Left lung (tissue), 10 donors: ENCODE measurements around the gene SLX4IP. TPM values are rescaled to one million over a fixed set of nuclear protein-coding genes. Genes with fewer than 3 reads are reported as not detected.

ENCODE experiments used
- ATAC-seq: fragments of 200-7000 bp; cut with Tn5 transposase; one replicate; pipeline ENCODE4 v1.9.1; 2020; ENCODE audit warnings: moderate library complexity
- DNase-seq, 4 donors: peaks; one replicate each; pipeline ENCODE4 v3.0.0-alpha.2; 2013 to 2020
- H3K27ac ChIP-seq, 2 donors: fragments of 200-600 bp; sonication (generic) in 1 of 2; one replicate each; pipeline versions ENCODE4 v1.5.0 to v1.8.0; 2020 to 2021
- H3K27me3 ChIP-seq, 2 donors: fragments of 200-600 bp; sonication (generic) in 1 of 2; one replicate each; pipeline versions ENCODE4 v1.5.0 to v1.8.0; 2020 to 2021
- H3K36me3 ChIP-seq, 2 donors: fragments of 200-600 bp; sonication (generic) in 1 of 2; one replicate each; pipeline versions ENCODE4 v1.5.0 to v1.8.0; 2020 to 2021
- H3K4me1 ChIP-seq, 2 donors: fragments of 200-600 bp; one replicate each; pipeline ENCODE4 v1.8.0; 2021
- H3K4me3 ChIP-seq, 2 donors: fragments of 200-600 bp; sonication (generic) in 1 of 2; one replicate each; pipeline versions ENCODE4 v1.5.0 to v1.8.0; 2020 to 2021; ENCODE audit warnings: mild to moderate bottlenecking in 1 of 2
- H3K9me3 ChIP-seq, 2 donors: fragments of 200-600 bp; sonication (generic) in 1 of 2; one replicate each; pipeline versions ENCODE4 v1.5.0 to v1.8.0; 2020 to 2021
- intact Hi-C, 2 donors: fragments of 100-400 bp; cut with DNase I; formaldehyde crosslinking; loops; one replicate each; pipeline versions ENCODE4 v1.11.2 to v1.14.2; 2022
- polyA plus RNA-seq, 6 donors: library from polyadenylated mRNA; unstranded; fragments of 120-200 nt; gene quantifications; one replicate each; pipeline ENCODE4 v1.2.1, GENCODE V29; 2013; ENCODE audit not compliant: insufficient read length in 6 of 6
- total RNA-seq, 2 donors: library from RNA; stranded (reverse); fragmentation: NEBNext Ultra II Directional; extraction: Animal tissue kit (Norgen Biotek cat#: 25700); gene quantifications; one replicate each; pipeline ENCODE4 v1.2.1, GENCODE V29; 2021
- TF ChIP-seq, protein P1 (sequence below), 2 donors: fragments of 200-600 bp; sonication (generic) in 1 of 2; IDR thresholded peaks; one replicate each; pipeline versions ENCODE4 v1.5.0 to v1.8.0; 2021; ENCODE audit warnings: antibody characterized with exemption in 2 of 2
- donor health status: DM: no; HTN: yes; CAD: no.
- donor health status: DM: no; HTN: no; CAD: no.

The SLX4IP gene
- total and polyA plus RNA-seq, 8 donors, result 6.0 to 12.3 (median 10.3) TPM

DNA sequence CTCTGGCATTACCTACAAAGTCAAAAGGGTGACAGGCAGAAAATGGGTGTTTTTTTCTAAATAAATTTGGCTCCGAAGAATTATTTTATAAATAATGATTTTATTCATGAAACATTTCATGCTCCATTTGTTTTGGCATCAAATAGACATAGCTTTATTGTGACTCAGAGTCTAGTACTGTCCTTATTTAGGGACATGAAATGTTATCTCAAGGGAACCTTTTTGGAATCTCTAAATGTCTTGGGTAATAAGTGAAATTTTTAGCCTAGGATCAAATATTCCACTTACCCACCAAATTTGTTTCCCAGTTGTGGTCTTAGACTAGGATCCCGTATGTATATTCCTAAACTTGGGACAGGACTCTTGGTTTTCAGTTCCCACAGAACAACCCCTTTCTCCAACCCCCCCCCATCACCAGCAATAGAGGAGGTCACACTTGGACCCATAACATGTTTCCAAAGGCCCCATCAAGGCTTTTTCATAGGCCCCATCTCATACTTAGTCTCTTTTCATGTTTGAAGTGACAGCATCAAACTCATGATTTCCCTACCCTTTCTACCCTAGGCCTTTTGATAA is 156.9 kb downstream of the SLX4IP start:
- no peak overlapping the region for H3K27ac ChIP-seq
- H3K36me3 ChIP-seq, result no peaks in the 10 kb centered on the region
- DNase-seq (no peak), ATAC-seq (peak; percentile 10)
- intact Hi-C loops, result no loop called here
- TF ChIP-seq, protein P1, sequence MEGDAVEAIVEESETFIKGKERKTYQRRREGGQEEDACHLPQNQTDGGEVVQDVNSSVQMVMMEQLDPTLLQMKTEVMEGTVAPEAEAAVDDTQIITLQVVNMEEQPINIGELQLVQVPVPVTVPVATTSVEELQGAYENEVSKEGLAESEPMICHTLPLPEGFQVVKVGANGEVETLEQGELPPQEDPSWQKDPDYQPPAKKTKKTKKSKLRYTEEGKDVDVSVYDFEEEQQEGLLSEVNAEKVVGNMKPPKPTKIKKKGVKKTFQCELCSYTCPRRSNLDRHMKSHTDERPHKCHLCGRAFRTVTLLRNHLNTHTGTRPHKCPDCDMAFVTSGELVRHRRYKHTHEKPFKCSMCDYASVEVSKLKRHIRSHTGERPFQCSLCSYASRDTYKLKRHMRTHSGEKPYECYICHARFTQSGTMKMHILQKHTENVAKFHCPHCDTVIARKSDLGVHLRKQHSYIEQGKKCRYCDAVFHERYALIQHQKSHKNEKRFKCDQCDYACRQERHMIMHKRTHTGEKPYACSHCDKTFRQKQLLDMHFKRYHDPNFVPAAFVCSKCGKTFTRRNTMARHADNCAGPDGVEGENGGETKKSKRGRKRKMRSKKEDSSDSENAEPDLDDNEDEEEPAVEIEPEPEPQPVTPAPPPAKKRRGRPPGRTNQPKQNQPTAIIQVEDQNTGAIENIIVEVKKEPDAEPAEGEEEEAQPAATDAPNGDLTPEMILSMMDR (IDR thresholded peaks at IDR 0.05), result no peak
- H3K9me3 ChIP-seq, result no peaks in the 10 kb centered on the region
- peaks cover 0 to 1% of the 10 kb centered on the region in 2 donors for H3K4me1 ChIP-seq
- H3K27me3 ChIP-seq, result no peaks in the 10 kb centered on the region
- H3K4me3 ChIP-seq, result no peak overlapping the region

DNA sequence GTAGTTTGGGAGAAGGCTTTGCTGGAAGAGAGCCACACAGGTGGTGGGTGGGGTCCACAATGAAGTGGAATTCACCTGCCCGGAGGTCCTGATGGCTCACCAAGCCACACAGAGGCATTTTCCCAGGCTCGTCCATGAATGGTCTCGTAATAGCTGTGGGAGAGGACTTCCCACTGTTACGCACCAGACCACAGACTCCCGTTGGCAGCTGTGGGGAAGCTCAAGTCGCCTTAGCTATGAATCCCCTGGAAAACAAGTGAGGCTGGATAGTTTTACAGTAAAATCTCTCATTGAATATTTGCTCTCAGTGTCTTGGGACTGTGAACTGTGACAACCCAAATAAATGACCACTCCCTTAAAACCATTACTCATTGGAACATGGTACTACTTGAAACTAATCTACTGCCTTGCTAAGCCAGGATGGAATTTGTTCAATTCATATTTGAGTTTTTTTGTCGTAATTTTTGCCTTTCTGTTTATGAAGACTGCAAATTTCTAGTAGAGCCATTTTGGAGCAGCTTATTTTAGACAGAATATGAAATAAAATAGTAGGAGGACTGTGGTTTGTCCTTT is 159.3 kb downstream of the SLX4IP start:
- intact Hi-C loops, result no loop called here
- no peak for ATAC-seq

DNA sequence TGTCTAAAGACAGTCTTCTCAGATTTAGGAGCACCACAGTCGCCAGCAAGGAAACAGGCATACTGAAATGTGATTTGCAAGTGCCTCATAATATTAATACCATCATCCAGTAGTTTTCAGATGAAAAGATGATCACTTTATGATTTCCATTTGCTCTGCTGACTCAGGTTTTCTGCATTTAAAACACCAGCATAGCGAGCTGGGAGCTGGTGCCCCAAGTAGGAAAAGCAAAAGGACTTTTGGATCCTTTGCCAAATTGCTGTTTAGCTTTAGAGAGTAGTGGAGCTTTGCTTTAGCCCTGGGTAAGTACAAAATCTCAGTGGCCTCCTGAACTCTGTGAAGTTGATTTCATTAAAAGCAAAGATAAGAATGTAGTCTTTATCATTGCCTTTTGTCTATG is 160.2 kb downstream of the SLX4IP start:
- Histone ChIP-seq H3K4me1 (peaks cover 0 to 4% of the 10 kb centered on the region in 2 donors), H3K27ac (no peak overlapping the region), H3K27me3 (no peaks in the 10 kb centered on the region), H3K4me3 (no peak overlapping the region), H3K36me3 (no peaks in the 10 kb centered on the region), H3K9me3 (no peaks in the 10 kb centered on the region)
- ATAC-seq (no peak), DNase-seq (no peak)
- TF ChIP-seq, protein P1 (IDR thresholded peaks at IDR 0.05), result no peak
- intact Hi-C loops, result no loop called here

More for the DNA sequence above, 159.3 kb downstream of the SLX4IP start:
- no peaks in the 10 kb centered on the region for H3K9me3 ChIP-seq
- DNase-seq, result no peak
- no peak overlapping the region for H3K27ac ChIP-seq
- H3K36me3 ChIP-seq, result no peaks in the 10 kb centered on the region
- H3K4me3 ChIP-seq, result no peak overlapping the region
- no peaks in the 10 kb centered on the region for H3K27me3 ChIP-seq
- H3K4me1 ChIP-seq, result peaks cover 0 to 4% of the 10 kb centered on the region in 2 donors
- TF ChIP-seq, protein P1 (IDR thresholded peaks at IDR 0.05), result no peak

DNA sequence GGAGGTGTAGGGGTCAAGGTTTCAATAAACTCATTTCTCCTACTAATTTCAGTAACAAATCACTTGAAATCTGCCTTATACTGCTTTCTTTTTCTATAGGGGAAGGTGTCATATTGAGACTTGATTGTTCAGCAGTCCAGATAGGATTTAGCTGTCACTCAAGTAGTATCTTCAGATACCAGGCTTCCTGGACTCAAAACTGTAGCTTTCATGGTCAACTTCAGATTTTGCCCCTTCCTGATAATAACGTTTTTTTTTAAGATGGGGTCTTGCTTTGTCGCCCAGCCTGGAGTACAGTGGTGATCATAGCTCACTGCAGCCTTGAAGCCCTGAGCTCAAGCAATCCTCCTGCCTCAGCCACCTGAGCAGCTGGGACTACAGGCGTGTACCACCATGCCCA is 160.9 kb downstream of the SLX4IP start:
- Histone ChIP-seq H3K4me1 (peaks cover 0 to 4% of the 10 kb centered on the region in 2 donors), H3K9me3 (no peaks in the 10 kb centered on the region), H3K36me3 (no peaks in the 10 kb centered on the region), H3K27ac (no peak overlapping the region), H3K4me3 (no peak overlapping the region), H3K27me3 (no peaks in the 10 kb centered on the region)
- intact Hi-C loops, result no loop called here
- no peak for ATAC-seq
- no peak for DNase-seq
- TF ChIP-seq, protein P1 (IDR thresholded peaks at IDR 0.05), result no peak

DNA sequence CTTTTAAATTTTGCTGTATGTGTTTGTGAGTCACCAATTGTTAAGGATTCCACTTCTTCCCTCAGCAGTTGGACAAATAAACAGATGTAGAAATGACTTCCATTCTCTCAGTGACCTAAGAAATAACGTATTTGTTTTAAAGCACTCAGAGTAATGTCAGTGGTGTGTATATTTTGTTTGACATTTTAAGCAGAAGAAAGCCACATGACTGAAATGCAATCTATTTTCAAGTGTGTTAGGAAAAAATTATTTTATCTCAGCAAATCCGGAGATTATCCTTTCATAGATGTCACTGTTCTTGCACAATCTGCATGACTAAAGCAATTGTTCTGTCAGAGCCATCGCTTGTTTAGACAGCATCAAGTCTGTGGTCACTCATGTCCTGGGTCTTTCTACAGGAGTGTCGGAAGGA is 161.6 kb downstream of the SLX4IP start:
- ATAC-seq, result peak; percentile 49
- H3K4me3 ChIP-seq, result no peak overlapping the region
- TF ChIP-seq, protein P1 (IDR thresholded peaks at IDR 0.05), result no peak
- peaks cover 0 to 4% of the 10 kb centered on the region in 2 donors for H3K4me1 ChIP-seq
- no peaks in the 10 kb centered on the region for H3K36me3 ChIP-seq
- intact Hi-C loops, result no loop called here
- H3K9me3 ChIP-seq, result no peaks in the 10 kb centered on the region
- peak overlapping the region in 1 of 2 donors; percentile 22 for H3K27ac ChIP-seq
- DNase-seq, result no peak
- no peaks in the 10 kb centered on the region for H3K27me3 ChIP-seq
